ENCODE data around the gene RPN1.
"Not testable (repeated sequence)": the region's sequence is repeated elsewhere in the genome, so short reads cannot be mapped to it uniquely, and the experiment has no call there.

DNA sequence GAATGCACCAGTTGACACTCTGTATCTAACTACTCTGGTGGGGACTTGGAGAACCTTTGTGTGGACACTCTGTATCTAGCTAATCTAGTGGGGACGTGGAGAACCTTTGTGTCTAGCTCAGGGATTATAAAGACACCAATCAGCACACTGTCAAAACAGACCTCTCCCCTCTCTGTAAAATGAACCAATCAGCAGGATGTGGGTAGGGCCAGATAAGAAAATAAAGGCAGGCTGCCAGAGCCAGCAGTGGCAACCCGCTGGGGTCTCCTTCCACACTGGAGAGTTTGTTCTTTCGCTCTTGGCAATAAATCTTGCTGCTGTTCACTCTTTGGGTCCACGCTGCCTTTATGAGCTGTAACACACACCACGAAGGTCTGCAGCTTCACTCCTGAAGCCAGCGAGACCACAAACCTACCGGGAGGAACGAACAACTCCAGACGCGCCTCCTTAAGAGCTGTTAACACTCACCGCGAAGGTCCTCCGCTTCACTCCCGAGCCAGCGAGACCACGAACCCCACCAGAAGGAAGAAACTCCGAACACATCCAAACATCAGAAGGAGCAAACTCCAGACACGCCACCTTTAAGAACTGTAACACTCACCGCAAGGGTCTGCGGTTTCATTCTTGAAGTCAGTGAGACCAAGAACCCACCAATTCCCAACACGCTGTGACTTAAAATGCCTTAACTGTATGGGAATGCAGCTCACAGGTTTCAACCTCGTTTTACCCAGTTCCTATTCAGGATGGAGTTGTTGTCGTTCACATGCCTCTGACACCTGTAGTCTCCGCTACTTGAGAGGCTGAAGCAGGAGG is 3.6 kb upstream of the RPN1 start:
- TF ChIP-seq, protein P1, sequence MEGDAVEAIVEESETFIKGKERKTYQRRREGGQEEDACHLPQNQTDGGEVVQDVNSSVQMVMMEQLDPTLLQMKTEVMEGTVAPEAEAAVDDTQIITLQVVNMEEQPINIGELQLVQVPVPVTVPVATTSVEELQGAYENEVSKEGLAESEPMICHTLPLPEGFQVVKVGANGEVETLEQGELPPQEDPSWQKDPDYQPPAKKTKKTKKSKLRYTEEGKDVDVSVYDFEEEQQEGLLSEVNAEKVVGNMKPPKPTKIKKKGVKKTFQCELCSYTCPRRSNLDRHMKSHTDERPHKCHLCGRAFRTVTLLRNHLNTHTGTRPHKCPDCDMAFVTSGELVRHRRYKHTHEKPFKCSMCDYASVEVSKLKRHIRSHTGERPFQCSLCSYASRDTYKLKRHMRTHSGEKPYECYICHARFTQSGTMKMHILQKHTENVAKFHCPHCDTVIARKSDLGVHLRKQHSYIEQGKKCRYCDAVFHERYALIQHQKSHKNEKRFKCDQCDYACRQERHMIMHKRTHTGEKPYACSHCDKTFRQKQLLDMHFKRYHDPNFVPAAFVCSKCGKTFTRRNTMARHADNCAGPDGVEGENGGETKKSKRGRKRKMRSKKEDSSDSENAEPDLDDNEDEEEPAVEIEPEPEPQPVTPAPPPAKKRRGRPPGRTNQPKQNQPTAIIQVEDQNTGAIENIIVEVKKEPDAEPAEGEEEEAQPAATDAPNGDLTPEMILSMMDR (IDR thresholded peaks at IDR 0.05; ENCODE audit: poor library complexity) = not testable (repeated sequence)
- not testable (repeated sequence) for TF ChIP-seq EZH2phosphoT487 (IDR thresholded peaks at IDR 0.05; ENCODE audit: low read depth, severe bottlenecking, unreplicated experiment); EZH2 (IDR thresholded peaks at IDR 0.05; ENCODE audit: borderline replicate concordance)
